ENCODE results near the gene VPS26B. TPM values are rescaled to one million over a fixed set of nuclear protein-coding genes. Genes with fewer than 3 reads are reported as not detected.
A peak's percentile ranks its signal among the peaks of the same experiment; 100 is the strongest.

Gene VPS26B
- total and polyA plus RNA-seq, 9 of the 15 experiments (the other 6 are each of a cell fraction or from before 2014, with no cell fraction given), result 3.5 to 43.3 (median 27.4) TPM

- TF ChIP-seq, protein P1, sequence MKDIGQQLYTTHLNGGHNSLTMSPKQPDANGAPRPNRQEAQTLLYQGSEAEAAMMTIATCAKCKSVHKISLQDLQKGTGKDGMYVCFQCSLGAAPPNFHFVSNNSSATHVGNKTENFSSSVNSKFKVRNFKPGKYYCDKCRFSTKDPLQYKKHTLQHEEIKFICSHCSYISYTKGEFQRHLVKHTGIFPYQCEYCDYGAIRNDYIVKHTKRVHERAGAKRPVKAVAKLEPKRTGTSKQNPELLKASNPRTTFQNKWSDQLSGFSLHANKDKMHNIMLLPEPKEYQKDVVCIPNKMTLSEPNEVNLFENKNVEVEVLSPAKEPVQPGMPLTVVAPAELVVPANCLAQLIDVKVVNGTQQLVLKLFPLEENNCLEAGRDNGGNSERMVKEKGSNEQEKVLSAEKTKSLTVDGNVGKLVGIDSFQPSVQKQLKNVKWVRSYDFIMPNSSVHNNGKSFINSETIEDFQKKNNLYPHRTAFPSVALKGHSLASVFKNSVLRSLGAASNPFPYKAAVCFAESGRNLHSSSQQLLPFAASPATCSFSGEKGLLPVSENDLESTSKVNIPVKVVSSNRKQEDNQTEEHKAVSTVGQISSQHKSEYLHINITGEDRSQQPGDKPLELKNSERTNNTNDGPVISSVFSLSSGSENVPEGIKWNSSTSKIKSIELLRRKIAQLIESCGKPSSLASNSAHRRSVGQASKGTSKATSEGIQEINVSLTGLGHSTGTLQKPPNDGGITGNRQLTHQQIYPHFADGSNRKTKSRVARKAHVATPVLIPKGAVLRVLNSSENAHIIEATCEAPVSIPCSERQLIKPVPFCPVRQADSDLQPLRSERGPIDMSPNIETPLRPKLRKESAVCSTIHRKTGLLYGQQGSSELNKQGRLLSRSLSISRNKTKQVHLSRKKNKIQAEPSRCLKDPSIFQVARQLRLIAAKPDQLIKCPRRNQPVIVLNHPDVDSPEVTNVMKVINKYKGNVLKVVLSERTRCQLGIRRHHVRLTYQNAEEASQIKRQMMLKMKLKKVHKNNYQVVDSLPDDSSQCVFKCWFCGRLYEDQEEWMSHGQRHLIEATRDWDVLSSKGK (CRISPR knock-in tag; IDR thresholded peaks at IDR 0.05), result no peak
- TF ChIP-seq ZNF561 (CRISPR knock-in tag; conservative IDR thresholded peaks at IDR 0.05) (no peak), SMAD3 (CRISPR knock-in tag; conservative IDR thresholded peaks at IDR 0.05) (peak; percentile 13; the same call in 1 of the 2 replicates), PURB (CRISPR knock-in tag; IDR thresholded peaks at IDR 0.05; ENCODE audit: low read depth) (no peak), CBFB (CRISPR knock-in tag; IDR thresholded peaks at IDR 0.05) (peak; percentile 20; the same call in 1 of the 2 replicates), RUNX1 (IDR thresholded peaks at IDR 0.05; ENCODE audit: low read depth) (no peak), ZBTB9 (CRISPR knock-in tag; IDR thresholded peaks at IDR 0.05) (0 out of 2 replicates have a peak, but pooled peaks have one; percentile 16), KDM1A (IDR thresholded peaks at IDR 0.05) (no peak), MEF2D (tag; conservative IDR thresholded peaks at IDR 0.05; ENCODE audit: low read depth) (no peak), MAX (CRISPR knock-in tag; IDR thresholded peaks at IDR 0.05) (peak; percentile 84), ZNF589 (CRISPR knock-in tag; IDR thresholded peaks at IDR 0.05; ENCODE audit: low read depth) (no peak), ZNF436 (CRISPR knock-in tag; IDR thresholded peaks at IDR 0.05) (peak; percentile 12; the same call in 1 of the 2 replicates), ARID2 (IDR thresholded peaks at IDR 0.05) (no peak), RB1 (IDR thresholded peaks at IDR 0.05; ENCODE audit: low read depth) (peak; percentile 88), ZNF133 (CRISPR knock-in tag; IDR thresholded peaks at IDR 0.05) (no peak), RAD21 (CRISPR knock-in tag; conservative IDR thresholded peaks at IDR 0.05 in 1 of 2, IDR thresholded peaks at IDR 0.05 in 1 of 2) (0 out of 4 replicates have a peak, but pooled peaks of 1 of the 2 experiments have one; percentile 8)
- TF ChIP-seq, protein P2, sequence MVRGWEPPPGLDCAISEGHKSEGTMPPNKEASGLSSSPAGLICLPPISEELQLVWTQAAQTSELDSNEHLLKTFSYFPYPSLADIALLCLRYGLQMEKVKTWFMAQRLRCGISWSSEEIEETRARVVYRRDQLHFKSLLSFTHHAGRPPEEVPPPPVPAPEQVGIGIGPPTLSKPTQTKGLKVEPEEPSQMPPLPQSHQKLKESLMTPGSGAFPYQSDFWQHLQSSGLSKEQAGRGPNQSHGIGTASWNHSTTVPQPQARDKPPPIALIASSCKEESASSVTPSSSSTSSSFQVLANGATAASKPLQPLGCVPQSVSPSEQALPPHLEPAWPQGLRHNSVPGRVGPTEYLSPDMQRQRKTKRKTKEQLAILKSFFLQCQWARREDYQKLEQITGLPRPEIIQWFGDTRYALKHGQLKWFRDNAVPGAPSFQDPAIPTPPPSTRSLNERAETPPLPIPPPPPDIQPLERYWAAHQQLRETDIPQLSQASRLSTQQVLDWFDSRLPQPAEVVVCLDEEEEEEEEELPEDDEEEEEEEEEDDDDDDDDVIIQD (CRISPR knock-in tag; IDR thresholded peaks at IDR 0.05), result no peak
Measured at GRCh38 chr11:134223836-134224709, at the start of gene VPS26B, which contains the start of gene NCAPD3 (continued).

Measured in K562 (cell line).